ENCODE measurements around the gene PIP5KL1. TPM values are rescaled to one million over a fixed set of nuclear protein-coding genes. Genes with fewer than 3 reads are reported as not detected.
A peak's percentile ranks its signal among the peaks of the same experiment; 100 is the strongest.

The PIP5KL1 gene
- total and polyA plus RNA-seq, 2 experiments from 2014 or later, result 1.4 to 1.6 TPM

DNA sequence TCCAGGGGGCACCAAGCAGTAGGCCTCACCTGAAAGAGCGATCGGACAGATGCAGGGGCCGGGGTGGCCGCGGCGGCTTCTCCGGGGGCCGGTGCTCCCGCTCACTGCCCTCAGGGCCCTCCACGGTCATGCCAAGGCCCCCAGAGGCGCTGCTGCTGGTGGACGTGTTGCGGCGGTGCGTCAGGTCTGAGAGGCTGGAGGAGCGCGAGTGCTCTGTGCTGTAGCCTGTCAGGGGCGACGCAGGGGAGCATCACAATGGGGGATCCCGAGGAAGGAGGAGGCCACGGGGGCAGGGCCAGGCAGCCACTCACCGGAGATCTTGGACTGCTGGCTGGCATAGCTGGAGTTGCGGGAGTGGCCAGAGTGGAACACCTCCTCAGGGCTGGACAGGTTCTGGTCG, 14.8 kb upstream of the PIP5KL1 start:
- peaks cover 17% of the 10 kb centered on the region for H3K4me1 ChIP-seq (ENCODE audit: insufficient read depth)
- no peak for DNase-seq (ENCODE audit: low spot score)
- TF ChIP-seq EZH2phosphoT487 (IDR thresholded peaks at IDR 0.05; ENCODE audit: low read depth, severe bottlenecking, unreplicated experiment), result no peak
- no peak for TF ChIP-seq EZH2 (IDR thresholded peaks at IDR 0.05; ENCODE audit: borderline replicate concordance)
- H3K36me3 ChIP-seq (replicated peaks; ENCODE audit: insufficient read depth, low read depth), result no peaks in the 10 kb centered on the region
- no peak overlapping the region for H3K27ac ChIP-seq
- no peaks in the 10 kb centered on the region for H3K9me2 ChIP-seq (replicated peaks; ENCODE audit: insufficient read depth)
- H3K4me2 ChIP-seq, result no peak overlapping the region
- no peak overlapping the region for H3K4me3 ChIP-seq
- no peaks in the 10 kb centered on the region for H4K20me1 ChIP-seq (ENCODE audit: insufficient read depth, poor library complexity, severe bottlenecking)
- WGBS (ENCODE audit: low lambda C conversion rate, missing lambda C conversion rate), result 96% methylated on average over 23 of the region's 24 CpGs
- H3K79me2 ChIP-seq, result peaks cover 37% of the 10 kb centered on the region
- H2AFZ ChIP-seq, result no peak overlapping the region
- H3K9me3 ChIP-seq (ENCODE audit: low read depth), result no peaks in the 10 kb centered on the region
- H3K27me3 ChIP-seq, result no peaks in the 10 kb centered on the region

DNA sequence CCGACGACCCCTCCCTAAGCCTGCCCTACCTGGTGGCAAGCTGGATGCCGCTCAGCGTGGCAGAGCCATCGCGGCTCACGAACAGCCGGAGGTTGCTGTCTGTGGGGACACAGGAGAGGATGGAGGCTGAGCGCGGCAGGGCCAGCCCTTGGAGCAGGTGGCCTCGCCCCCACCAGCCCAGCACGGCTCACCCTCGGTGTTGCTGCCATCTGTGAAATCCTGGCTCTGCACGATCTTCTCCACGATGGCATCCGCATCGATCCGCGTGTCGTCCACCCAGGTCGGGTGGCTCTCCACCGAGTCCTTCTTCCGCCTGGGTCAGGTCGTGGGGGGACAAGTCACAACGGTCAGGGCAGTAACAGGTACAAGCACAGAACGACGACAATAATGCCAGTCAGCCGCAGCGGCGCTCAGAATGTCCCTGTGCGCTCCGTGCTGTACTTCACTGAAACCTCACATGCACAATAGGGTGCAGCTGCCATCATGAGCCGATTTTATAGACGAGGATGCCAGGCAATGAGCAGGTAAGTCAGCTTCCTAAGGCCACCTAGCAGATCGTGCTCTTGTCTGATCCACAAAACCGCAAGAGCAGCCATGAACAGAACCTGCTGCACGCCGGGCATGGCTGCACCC, 14.1 kb upstream of the PIP5KL1 start:
- no peaks in the 10 kb centered on the region for H3K9me3 ChIP-seq (ENCODE audit: low read depth)
- DNase-seq (ENCODE audit: low spot score), result no peak
- H3K4me1 ChIP-seq (ENCODE audit: insufficient read depth), result peaks cover 17% of the 10 kb centered on the region
- no peaks in the 10 kb centered on the region for H3K36me3 ChIP-seq (replicated peaks; ENCODE audit: insufficient read depth, low read depth)
- 95% methylated on average over 38 of the region's 38 CpGs for WGBS (ENCODE audit: low lambda C conversion rate, missing lambda C conversion rate)
- peaks cover 31% of the 10 kb centered on the region for H3K79me2 ChIP-seq
- no peak overlapping the region for H3K4me2 ChIP-seq
- no peak overlapping the region for H3K4me3 ChIP-seq
- no peaks in the 10 kb centered on the region for H3K27me3 ChIP-seq
- TF ChIP-seq EZH2 (IDR thresholded peaks at IDR 0.05; ENCODE audit: borderline replicate concordance) (no peak), EZH2phosphoT487 (IDR thresholded peaks at IDR 0.05; ENCODE audit: low read depth, severe bottlenecking, unreplicated experiment) (no peak)
- TF ChIP-seq, protein P1, sequence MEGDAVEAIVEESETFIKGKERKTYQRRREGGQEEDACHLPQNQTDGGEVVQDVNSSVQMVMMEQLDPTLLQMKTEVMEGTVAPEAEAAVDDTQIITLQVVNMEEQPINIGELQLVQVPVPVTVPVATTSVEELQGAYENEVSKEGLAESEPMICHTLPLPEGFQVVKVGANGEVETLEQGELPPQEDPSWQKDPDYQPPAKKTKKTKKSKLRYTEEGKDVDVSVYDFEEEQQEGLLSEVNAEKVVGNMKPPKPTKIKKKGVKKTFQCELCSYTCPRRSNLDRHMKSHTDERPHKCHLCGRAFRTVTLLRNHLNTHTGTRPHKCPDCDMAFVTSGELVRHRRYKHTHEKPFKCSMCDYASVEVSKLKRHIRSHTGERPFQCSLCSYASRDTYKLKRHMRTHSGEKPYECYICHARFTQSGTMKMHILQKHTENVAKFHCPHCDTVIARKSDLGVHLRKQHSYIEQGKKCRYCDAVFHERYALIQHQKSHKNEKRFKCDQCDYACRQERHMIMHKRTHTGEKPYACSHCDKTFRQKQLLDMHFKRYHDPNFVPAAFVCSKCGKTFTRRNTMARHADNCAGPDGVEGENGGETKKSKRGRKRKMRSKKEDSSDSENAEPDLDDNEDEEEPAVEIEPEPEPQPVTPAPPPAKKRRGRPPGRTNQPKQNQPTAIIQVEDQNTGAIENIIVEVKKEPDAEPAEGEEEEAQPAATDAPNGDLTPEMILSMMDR (IDR thresholded peaks at IDR 0.05; ENCODE audit: poor library complexity), result no peak
- H4K20me1 ChIP-seq (ENCODE audit: insufficient read depth, poor library complexity, severe bottlenecking), result no peaks in the 10 kb centered on the region
- H3K27ac ChIP-seq, result no peak overlapping the region
- no peak overlapping the region for H2AFZ ChIP-seq
- H3K9me2 ChIP-seq (replicated peaks; ENCODE audit: insufficient read depth), result no peaks in the 10 kb centered on the region

DNA sequence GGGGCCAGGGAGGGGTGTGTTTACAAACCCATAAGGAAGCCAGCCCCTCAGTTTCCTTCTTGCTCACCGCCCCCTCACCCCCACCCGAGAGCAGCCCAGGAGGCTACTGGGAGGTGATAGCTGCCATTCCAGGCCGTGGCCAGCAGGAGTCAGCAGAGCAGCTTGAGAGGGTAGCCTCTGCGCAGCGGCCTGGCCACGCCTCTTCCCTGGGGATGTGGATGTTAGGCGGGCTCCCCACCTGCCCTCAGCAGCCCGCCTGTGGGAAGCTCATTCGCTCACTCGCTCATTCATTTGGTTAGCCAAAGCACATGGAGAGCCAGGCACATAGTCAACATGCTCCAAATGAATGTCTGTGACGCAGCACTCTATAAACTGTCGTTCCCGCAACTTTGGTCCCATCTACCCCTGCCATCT, 13.2 kb upstream of the PIP5KL1 start:
- Histone ChIP-seq H3K4me2 (no peak overlapping the region), H3K9me2 (replicated peaks; ENCODE audit: insufficient read depth) (no peaks in the 10 kb centered on the region), H3K27ac (no peak overlapping the region), H4K20me1 (ENCODE audit: insufficient read depth, poor library complexity, severe bottlenecking) (no peaks in the 10 kb centered on the region), H3K4me3 (no peak overlapping the region), H2AFZ (no peak overlapping the region), H3K27me3 (no peaks in the 10 kb centered on the region), H3K4me1 (ENCODE audit: insufficient read depth) (peaks cover 17% of the 10 kb centered on the region), H3K36me3 (replicated peaks; ENCODE audit: insufficient read depth, low read depth) (no peaks in the 10 kb centered on the region), H3K79me2 (peaks cover 26% of the 10 kb centered on the region), H3K9me3 (ENCODE audit: low read depth) (no peaks in the 10 kb centered on the region)
- peak; percentile 91 for DNase-seq (ENCODE audit: low spot score)
- 56% methylated on average over 12 of the region's 13 CpGs for WGBS (ENCODE audit: low lambda C conversion rate, missing lambda C conversion rate)
- TF ChIP-seq, protein P1 (IDR thresholded peaks at IDR 0.05; ENCODE audit: poor library complexity), result peak; percentile 82
- TF ChIP-seq EZH2phosphoT487 (IDR thresholded peaks at IDR 0.05; ENCODE audit: low read depth, severe bottlenecking, unreplicated experiment), result no peak

DNA sequence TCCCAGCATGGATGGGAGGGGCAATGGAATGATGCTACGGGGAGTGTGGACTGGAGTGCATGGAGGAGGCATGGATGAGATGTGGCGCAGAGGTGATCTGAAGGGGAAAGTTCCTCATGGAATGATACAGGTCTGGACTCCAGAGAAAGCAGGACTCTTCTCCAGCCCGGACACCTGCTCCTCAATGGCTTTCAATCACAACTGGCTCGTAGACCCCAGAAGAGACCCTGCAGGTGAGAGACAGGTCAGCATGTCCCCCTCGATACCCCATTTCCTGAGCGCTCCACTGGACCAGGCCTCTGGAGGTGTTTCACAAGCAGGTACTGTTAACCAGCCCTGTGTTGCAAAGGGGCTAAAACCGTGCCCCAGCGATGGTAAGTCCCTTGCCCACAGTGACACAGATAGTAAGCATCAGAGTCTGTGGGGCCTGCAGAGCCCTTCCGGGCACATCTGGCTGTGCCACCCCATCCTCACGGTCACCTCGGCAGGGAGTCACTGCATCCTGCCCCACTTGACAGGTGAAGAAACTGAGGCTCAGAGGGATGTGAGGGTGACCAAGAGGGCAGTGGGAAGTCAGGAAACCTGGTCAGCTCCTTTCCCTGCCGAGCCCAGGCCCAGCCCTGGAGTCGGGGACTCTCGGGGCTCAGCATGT, 12.6 kb upstream of the PIP5KL1 start:
- Histone ChIP-seq H4K20me1 (ENCODE audit: insufficient read depth, poor library complexity, severe bottlenecking) (no peaks in the 10 kb centered on the region), H3K79me2 (peaks cover 23% of the 10 kb centered on the region), H3K4me1 (ENCODE audit: insufficient read depth) (peaks cover 22% of the 10 kb centered on the region), H3K36me3 (replicated peaks; ENCODE audit: insufficient read depth, low read depth) (no peaks in the 10 kb centered on the region), H3K4me3 (no peak overlapping the region), H3K9me2 (replicated peaks; ENCODE audit: insufficient read depth) (no peaks in the 10 kb centered on the region), H3K4me2 (no peak overlapping the region), H3K27me3 (no peaks in the 10 kb centered on the region), H3K9me3 (ENCODE audit: low read depth) (no peaks in the 10 kb centered on the region), H2AFZ (no peak overlapping the region), H3K27ac (no peak overlapping the region)
- TF ChIP-seq, protein P1 (IDR thresholded peaks at IDR 0.05; ENCODE audit: poor library complexity), result no peak
- no peak for TF ChIP-seq EZH2phosphoT487 (IDR thresholded peaks at IDR 0.05; ENCODE audit: low read depth, severe bottlenecking, unreplicated experiment)
- DNase-seq (ENCODE audit: low spot score), result no peak
- WGBS (ENCODE audit: low lambda C conversion rate, missing lambda C conversion rate), result 94% methylated on average over 14 of the region's 14 CpGs
